GM19099 (cell line): ENCODE data around the gene TCERG1L.

Experiments
- POLR2A ChIP-seq: IDR thresholded peaks from 3 replicates; pipeline ENCODE4 v1.6.1; 2011; ENCODE audit warnings: low read depth; ENCODE audit not compliant: insufficient read length; ENCODE audit errors: extremely low read depth

The TCERG1L gene

DNA sequence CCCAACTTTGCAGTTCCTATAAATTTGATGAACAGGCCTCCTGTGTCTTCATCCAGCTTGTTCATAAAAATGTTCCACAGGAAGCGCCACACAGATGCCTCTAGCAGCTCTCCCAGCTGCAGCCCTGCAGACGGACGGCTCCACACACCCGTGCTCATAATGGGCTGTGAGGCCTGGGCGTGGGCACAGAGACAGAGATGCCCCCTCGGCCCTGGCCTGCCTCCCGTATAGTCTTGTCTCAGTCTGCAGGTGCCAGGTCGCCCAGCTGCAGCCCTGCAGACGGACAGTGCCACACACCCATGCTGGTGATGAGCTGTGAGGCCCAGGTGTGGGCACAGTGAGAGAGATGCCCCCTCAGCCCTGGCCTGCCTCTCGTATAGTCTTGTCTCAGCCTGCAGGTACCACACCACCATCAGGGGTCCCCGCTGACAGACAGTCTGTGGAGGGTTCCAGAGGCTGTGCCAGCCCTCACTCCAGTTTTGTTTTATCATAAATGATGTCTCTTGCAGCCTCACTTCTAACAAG, 189.9 kb downstream of the TCERG1L start:
- TF ChIP-seq POLR2A: no peak

DNA sequence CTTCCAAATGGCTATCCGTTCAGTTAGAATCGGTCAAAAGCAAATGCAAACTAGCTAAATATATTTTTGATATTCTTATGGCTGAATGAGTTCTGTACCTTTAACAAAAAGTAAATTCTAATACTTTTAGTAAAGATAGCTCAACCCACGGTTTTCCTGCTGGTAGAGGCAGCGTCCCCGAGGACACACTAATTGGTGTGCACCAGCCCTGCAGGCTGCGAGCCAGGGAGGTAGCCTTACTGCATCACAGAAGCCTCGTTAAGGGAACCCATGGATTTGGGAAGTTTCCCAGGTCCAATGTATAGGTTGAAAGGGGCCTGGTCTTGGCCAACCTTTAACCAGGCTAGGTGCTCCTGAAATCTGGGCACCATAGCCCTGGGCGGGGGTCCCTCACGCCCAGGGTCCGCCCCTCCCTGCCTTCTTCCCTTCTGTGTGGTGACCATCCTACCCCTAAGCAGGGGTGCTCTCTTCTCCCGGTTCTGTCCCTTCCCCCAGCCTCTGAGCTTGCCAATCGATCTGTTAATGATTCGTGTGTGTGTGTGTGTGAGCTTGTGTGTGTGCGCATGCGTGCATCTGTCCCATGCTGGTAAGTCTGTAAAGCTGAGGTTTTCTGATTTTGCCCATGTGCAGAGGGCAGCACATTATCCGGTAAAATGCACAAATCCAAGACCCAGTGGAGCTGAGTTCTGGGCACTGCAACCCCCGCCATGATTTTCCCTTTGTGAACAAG, 191.7 kb downstream of the TCERG1L start:
- TF ChIP-seq POLR2A: no peak

DNA sequence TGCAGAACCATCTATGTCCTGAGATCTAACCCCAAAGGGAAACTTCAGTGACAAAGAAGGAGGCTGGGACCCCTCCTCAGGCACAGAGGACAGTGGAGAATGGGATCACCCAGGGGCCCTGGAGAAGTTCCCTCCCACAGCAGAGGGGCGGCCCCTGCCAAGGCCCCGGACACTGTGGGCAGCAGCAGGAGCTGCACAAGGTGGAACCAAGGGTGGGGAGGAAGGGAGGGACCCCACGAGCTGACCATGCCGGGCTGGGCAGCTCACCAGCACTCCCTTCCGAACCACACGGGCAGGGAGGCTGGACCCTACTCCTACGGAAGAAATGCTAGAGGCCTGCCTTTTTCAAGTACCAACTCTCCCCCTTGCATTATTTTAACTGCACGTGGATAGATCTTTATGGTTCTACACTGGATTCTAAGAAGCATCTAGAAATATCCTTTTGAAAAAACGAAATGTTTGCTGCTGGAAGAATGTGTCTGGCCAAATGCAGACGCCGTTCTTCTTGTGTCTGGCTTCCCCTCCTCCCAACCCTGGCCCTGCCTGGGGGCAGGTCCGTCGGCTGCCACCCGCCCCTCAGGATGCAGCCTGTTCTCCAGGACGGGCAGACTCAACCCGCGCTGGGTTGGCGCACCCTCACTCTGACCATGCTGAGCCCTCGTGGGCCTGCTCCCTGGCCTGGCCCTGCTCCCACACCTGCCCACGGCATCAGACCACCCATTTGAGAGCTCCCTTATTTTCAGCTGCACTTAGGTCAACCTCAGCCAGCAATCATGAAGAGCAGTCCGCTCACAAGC, 193.9 kb downstream of the TCERG1L start:
- TF ChIP-seq POLR2A: no peak

- no peak for TF ChIP-seq POLR2A
These were observed 194.5 kb downstream of the TCERG1L start for GRCh38 chr10:131116991-131117375.

GRCh38 chr10:131116216-131116990, 195.1 kb downstream of the TCERG1L start:
- TF ChIP-seq POLR2A: no peak

DNA sequence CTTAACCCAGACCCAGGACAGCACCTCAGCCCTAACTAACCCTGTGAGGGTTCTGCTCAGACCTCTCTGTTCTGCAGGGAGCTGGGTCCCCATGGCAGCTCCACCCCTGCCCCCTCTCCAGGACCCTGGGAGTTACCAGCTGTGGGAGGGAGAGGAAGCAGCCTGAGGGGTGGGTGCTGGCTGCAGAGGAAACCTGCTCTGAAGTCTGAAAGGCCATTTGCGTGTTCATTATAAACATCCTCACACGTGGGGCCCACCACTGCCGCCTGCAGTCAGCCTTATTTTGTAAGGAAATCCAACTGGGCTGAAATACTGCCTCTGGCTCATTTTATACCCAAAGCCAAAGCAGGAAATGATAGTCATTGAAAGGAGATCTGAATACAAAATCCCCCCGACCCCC, 195.7 kb downstream of the TCERG1L start:
- TF ChIP-seq POLR2A: no peak

DNA sequence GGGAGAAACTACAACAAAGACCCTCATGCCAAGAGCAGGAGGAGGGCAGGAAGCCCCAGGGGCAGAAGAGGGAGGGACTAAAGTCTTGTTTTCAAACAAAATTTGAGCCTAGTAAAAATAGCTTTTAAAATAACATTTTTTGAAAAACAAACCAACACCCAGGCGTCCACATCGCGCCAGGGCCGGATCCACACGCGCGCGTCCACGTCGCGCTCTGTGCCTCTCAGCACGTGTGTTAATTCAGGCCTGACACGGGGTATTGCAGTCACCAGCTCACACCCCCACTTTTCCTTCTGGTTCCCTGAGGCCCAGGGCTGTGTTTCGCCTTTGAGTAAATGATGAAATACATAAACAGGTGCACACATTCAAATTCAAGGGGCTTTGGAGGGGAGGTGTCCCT, 196.2 kb downstream of the TCERG1L start:
- TF ChIP-seq POLR2A: no peak

DNA sequence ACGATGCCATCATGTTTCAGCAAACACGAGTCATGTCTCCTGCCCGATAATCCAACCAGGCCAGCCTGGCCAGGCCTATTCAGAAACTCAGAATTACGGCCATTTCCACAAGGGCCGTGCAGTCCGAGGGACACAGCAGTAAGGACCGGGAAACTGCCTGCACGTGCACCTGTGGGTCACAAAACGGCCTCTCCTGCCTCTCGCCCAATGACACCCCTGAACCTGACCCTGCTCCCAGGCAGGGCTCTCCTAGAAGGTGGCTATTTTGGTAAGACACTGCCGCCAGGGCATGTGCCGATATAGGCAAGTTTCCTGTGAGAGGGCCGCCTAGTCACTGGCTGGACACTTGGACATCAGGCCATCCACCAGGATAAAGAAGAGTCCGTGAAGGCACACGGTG, 196.7 kb downstream of the TCERG1L start:
- TF ChIP-seq POLR2A: no peak

DNA sequence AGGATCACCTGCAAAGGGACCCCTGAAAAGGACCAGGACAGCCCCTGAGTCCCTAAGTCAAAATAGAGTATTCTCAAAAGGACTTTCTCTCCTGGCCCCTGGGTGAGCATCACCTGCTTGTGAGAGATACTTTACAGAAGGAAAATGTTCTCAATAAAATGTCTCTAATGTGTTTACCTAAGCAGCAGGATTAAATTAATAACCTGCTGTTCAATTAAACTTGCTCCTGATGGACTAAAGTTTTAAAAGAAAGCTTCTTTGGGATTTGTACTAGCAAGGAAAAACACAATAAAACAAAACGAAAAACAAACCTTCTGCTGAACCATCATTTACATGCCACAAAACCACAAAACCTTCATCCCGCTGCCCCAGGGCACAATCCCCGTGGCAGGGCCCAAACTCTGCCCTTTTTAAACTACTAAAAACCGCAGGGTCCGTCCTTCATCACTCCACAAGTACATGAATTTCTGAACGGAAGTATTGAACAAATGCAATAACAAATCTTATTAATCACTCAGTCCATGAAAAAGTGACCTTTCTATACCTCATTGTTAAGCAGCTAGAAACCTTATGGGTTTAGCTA, 197.7 kb downstream of the TCERG1L start:
- no peak for TF ChIP-seq POLR2A

DNA sequence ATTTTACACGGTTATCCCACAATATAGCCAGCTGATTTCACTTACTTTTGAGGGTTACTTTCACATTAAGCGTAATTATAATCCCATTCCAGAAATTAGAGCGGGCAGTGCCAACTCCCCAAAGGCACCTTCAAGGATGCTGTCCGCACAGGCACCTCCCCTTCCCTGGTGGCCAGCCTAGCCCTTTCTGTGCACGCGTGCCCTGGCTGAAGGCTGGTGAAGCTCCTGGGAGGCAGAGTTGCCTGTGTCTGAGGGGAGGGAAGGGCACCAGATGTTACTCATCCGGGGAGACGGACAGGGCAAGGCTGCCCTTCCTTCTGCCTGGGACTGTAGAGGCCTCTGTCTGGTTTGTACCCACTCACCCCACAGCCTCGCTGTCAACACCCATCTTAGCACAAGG, 198.4 kb downstream of the TCERG1L start:
- TF ChIP-seq POLR2A: no peak

DNA sequence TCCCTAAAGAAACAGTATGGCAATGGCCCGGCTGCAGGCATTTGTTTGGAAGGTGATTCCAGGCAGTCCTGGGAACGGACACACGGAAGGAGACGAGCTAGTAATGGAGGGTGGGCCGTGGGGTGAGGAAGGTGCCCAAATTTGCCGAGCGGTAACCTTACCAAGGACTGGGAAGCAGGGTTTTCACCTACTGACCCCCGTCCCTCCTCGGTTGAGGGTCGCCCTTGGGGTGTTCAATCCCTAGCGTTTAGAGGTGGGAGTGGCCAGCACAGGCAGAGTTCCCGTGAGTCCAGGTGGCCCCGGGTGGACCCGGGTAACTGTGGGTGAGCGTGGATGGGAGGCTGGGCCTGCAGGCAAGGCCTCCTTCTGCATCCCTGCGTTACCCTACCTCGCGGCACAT, 198.8 kb downstream of the TCERG1L start:
- no peak for TF ChIP-seq POLR2A

DNA sequence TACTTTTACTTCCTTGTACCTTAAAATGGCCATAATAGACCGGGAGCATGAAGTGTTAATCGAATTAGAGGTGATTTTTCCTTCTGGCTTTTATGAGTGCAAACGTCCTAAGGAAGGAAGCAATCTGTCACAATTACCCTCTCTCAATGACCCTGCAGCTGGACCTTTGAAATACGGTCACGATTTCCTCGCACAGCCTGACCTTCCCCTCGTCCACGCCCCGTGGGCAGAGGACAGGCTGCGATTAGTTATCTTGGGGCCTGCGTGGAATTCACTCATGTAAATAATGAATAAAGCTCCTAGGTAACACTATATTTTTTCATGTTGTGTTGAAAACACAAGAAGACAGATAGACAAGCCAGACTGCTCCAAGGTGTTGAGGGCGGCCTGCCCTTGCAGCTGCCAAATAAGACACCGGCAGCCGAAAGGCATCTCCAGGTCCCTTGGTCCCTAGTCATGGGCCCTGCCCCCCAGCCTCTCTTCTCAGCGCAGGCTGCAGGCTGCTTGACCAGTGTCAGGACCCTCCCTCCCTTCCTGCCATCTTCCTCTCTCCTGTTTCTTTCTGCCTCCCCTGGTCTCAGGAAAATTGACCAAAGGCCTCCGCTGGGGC, 199.9 kb downstream of the TCERG1L start:
- no peak for TF ChIP-seq POLR2A

GRCh38 chr10:131111007-131111406, 200.5 kb downstream of the TCERG1L start:
- no peak for TF ChIP-seq POLR2A

DNA sequence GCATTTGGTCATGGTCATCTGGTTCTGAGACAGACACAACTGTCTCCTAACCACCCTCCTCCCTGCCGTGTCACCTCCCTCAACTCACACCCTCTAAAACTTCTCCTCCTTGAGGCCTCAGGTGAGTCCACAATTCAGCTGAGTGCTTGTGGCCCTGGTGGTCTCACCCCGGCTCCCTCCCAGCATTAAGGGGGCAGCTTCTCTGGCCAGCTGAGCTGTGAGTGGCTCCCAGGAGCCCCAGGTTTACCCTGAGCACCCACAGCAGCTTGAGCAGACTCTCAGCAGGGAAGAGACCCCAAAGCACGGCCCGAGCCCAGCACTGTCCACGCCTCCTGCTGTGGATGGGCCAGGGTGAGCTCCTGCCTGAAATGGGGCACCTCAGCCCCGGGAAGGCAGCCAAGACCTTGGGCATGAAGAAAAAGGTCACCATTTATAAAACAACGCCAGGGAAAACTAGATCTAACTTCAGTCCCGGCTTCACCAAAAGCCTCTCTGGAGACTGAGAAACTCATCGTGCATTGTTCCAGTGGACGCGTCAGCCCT, 201.2 kb downstream of the TCERG1L start:
- no peak for TF ChIP-seq POLR2A
